ENCODE results near the gene GRIK3.
A peak's percentile ranks its signal among the peaks of the same experiment; 100 is the strongest.
"Not testable (repeated sequence)": the region's sequence is repeated elsewhere in the genome, so short reads cannot be mapped to it uniquely, and the experiment has no call there.

GRIK3 gene

DNA sequence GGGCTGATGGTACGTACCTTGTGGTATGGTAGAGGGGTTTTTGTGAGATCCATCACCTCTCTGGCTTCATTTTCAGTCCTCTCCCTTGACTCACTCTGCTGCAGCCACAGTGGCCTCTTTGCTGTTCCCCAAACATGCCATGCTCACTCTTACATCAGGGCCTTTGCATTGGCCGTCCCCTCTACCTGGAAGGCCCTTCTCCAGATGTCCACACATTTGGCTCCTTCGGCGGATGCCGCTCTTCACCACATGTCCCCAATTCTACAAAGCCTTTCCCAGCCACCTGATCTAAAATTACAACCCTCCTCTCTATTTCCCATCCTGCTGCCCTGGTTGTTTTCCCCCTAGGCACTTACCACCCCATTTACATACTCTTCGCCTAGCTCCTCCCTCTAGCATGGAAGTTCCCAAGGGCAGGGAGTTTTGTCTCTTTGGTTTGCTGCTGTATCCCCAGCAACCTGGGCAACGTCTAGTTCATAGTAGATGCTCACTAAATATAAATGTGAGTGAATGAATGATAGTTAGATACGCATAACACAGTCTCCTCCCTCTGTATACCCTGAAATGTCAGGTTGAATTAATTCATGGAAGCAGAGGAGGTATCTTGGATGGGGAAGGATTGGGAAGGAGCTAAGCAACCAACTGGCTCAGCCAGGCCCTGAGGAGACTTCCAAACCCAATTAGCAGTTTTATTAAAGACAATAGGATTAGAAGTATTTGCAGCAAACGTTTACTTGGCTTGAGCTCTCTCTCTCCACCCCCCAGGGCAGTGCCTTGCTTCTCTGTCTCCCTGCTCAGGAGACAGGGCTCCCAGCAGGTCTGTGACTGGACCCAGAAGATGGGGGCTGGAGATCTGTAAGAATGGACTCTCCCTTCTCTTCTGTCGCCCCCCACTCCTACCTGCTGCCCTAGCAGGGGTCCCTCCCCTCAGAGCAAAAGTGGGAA, 264.2 kb downstream of the GRIK3 start:
- TF ChIP-seq YY1 (IDR thresholded peaks at IDR 0.05; ENCODE audit: insufficient read depth, insufficient read length) = no peak
- TF ChIP-seq SUZ12 (IDR thresholded peaks at IDR 0.05; ENCODE audit: extremely low read depth, insufficient read depth, insufficient read length) = no peak
- no peak for TF ChIP-seq ZNF274 (IDR thresholded peaks at IDR 0.05; ENCODE audit: low read depth, low read length)
- Histone ChIP-seq H3K9ac (ENCODE audit: insufficient read length, low read depth) (peak overlapping the region; percentile 26), H3K4me3 (ENCODE audit: insufficient read length, low read depth) (no peak overlapping the region), H3K9me3 (ENCODE audit: insufficient read depth, low read length) (no peaks in the 10 kb centered on the region), H3K36me3 (ENCODE audit: insufficient read depth, insufficient read length, low read length) (no peaks in the 10 kb centered on the region), H3K27me3 (ENCODE audit: insufficient read depth, insufficient read length) (no peaks in the 10 kb centered on the region), H3K4me1 (ENCODE audit: insufficient read depth, insufficient read length) (peaks cover 45% of the 10 kb centered on the region)
- DNase-seq (ENCODE audit: low read depth, low spot score) = peak; percentile 62

DNA sequence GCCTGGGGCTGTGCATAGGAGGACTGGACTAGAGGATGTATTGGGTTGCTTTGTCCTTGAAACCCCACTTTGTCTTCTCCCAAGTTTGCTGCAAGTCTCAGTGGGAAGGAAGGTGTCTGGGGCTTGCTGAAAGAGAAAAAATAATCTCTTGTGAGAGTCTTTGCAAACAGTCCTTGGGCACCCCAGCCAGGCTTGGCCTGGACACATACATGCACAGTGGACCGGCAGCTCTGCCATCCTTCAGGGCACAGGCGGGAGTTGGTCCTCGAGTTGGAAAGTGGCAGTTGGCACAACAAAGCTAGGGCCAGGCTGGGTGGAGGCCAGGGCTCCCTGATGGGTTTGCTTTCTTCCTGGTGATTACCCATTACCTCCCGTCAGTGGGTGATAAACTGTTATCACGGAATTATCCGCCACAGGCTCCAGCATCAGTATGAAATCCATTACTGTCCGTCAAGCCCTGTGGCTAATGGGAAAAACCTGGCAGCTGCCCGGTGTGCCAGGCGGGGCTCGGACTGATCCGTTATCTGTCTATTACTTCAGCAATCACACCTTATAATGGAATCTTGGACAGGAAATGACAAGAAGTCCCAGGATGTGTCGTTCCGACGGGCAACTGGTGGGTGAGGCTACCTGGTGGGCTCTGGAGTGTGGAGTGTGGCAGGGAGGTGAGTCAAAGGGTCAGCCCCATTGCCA, 265.7 kb downstream of the GRIK3 start:
- no peaks in the 10 kb centered on the region for H3K27me3 ChIP-seq (ENCODE audit: insufficient read depth, insufficient read length)
- peaks cover 47% of the 10 kb centered on the region for H3K4me1 ChIP-seq (ENCODE audit: insufficient read depth, insufficient read length)
- TF ChIP-seq ZNF274 (IDR thresholded peaks at IDR 0.05; ENCODE audit: low read depth, low read length) (no peak), YY1 (IDR thresholded peaks at IDR 0.05; ENCODE audit: insufficient read depth, insufficient read length) (no peak), SUZ12 (IDR thresholded peaks at IDR 0.05; ENCODE audit: extremely low read depth, insufficient read depth, insufficient read length) (no peak)
- no peak overlapping the region for H3K9ac ChIP-seq (ENCODE audit: insufficient read length, low read depth)
- no peak overlapping the region for H3K4me3 ChIP-seq (ENCODE audit: insufficient read length, low read depth)
- no peaks in the 10 kb centered on the region for H3K9me3 ChIP-seq (ENCODE audit: insufficient read depth, low read length)
- H3K36me3 ChIP-seq (ENCODE audit: insufficient read depth, insufficient read length, low read length) = no peaks in the 10 kb centered on the region
- DNase-seq (ENCODE audit: low read depth, low spot score) = no peak

DNA sequence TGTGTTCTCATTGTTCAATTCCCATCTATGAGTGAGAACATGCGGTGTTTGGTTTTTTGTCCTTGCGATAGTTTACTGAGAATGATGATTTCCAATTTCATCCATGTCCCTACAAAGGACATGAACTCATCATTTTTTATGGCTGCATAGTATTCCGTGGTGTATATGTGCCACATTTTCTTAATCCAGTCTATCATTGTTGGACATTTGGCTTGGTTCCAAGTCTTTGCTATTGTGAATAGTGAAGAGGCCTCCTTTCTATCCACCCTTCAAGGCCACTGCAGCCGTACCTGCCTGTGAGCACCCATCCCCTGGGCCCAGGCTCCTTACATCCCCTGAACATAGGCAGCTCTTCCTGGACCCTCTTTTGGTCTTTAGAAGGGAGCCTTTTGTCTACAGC, 266.9 kb downstream of the GRIK3 start:
- not testable (repeated sequence) for H3K36me3 ChIP-seq (ENCODE audit: insufficient read depth, insufficient read length, low read length); H3K9ac ChIP-seq (ENCODE audit: insufficient read length, low read depth); H3K27me3 ChIP-seq (ENCODE audit: insufficient read depth, insufficient read length)

GRCh38 chr1:36766481-36766880, 267.8 kb downstream of the GRIK3 start:
- TF ChIP-seq SUZ12 (IDR thresholded peaks at IDR 0.05; ENCODE audit: extremely low read depth, insufficient read depth, insufficient read length) = no peak
- TF ChIP-seq ZNF274 (IDR thresholded peaks at IDR 0.05; ENCODE audit: low read depth, low read length) = no peak
- no peak for TF ChIP-seq YY1 (IDR thresholded peaks at IDR 0.05; ENCODE audit: insufficient read depth, insufficient read length)
- Histone ChIP-seq H3K4me3 (ENCODE audit: insufficient read length, low read depth) (no peak overlapping the region), H3K9me3 (ENCODE audit: insufficient read depth, low read length) (no peaks in the 10 kb centered on the region), H3K36me3 (ENCODE audit: insufficient read depth, insufficient read length, low read length) (no peaks in the 10 kb centered on the region), H3K9ac (ENCODE audit: insufficient read length, low read depth) (no peak overlapping the region), H3K27me3 (ENCODE audit: insufficient read depth, insufficient read length) (no peaks in the 10 kb centered on the region), H3K4me1 (ENCODE audit: insufficient read depth, insufficient read length) (peaks cover 37% of the 10 kb centered on the region)
- DNase-seq (ENCODE audit: low read depth, low spot score) = no peak

More for the DNA sequence above, 266.9 kb downstream of the GRIK3 start:
- H3K4me1 ChIP-seq (ENCODE audit: insufficient read depth, insufficient read length) = peaks cover 37% of the 10 kb centered on the region
- DNase-seq (ENCODE audit: low read depth, low spot score); H3K9me3 ChIP-seq (ENCODE audit: insufficient read depth, low read length); H3K4me3 ChIP-seq (ENCODE audit: insufficient read length, low read depth): not testable (repeated sequence)

- TF ChIP-seq SUZ12 (IDR thresholded peaks at IDR 0.05; ENCODE audit: extremely low read depth, insufficient read depth, insufficient read length) (no peak), ZNF274 (IDR thresholded peaks at IDR 0.05; ENCODE audit: low read depth, low read length) (no peak)
These were observed 268.5 kb downstream of the GRIK3 start for GRCh38 chr1:36765785-36766300.

DNA sequence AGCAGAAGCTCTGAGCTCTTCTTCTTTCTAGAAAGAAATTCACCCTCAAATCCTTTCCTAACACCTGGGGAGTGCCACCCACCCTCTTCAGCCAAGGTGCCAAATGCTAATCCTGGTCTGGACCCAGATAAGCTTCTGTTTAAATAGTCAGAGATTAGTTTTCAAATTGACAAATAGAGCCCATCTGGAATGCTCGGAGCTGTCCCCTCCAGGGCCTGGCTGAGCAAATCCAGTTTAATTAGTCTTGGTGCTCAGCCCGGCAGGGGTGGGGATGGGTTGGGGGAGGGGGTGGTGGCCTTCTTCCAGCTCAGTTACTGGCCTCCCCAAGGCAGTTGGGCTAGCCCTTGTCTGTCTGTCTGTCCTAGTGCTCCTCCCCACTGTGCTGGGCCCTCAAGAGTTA, 269.5 kb downstream of the GRIK3 start:
- no peak for TF ChIP-seq ZNF274 (IDR thresholded peaks at IDR 0.05; ENCODE audit: low read depth, low read length)
- TF ChIP-seq SUZ12 (IDR thresholded peaks at IDR 0.05; ENCODE audit: extremely low read depth, insufficient read depth, insufficient read length) = no peak
- no peak for TF ChIP-seq YY1 (IDR thresholded peaks at IDR 0.05; ENCODE audit: insufficient read depth, insufficient read length)
- Histone ChIP-seq H3K4me3 (ENCODE audit: insufficient read length, low read depth) (no peak overlapping the region), H3K4me1 (ENCODE audit: insufficient read depth, insufficient read length) (peaks cover 31% of the 10 kb centered on the region), H3K36me3 (ENCODE audit: insufficient read depth, insufficient read length, low read length) (no peaks in the 10 kb centered on the region), H3K27me3 (ENCODE audit: insufficient read depth, insufficient read length) (no peaks in the 10 kb centered on the region), H3K9ac (ENCODE audit: insufficient read length, low read depth) (peak overlapping the region; percentile 34), H3K9me3 (ENCODE audit: insufficient read depth, low read length) (peaks cover 5% of the 10 kb centered on the region; the same call in 1 of the 2 replicates)
- DNase-seq (ENCODE audit: low read depth, low spot score) = no peak

More at GRCh38 chr1:36765785-36766300, 268.5 kb downstream of the GRIK3 start:
- Histone ChIP-seq H3K36me3 (ENCODE audit: insufficient read depth, insufficient read length, low read length) (no peaks in the 10 kb centered on the region), H3K4me1 (ENCODE audit: insufficient read depth, insufficient read length) (peaks cover 37% of the 10 kb centered on the region), H3K4me3 (ENCODE audit: insufficient read length, low read depth) (no peak overlapping the region), H3K9ac (ENCODE audit: insufficient read length, low read depth) (no peak overlapping the region), H3K9me3 (ENCODE audit: insufficient read depth, low read length) (no peaks in the 10 kb centered on the region), H3K27me3 (ENCODE audit: insufficient read depth, insufficient read length) (no peaks in the 10 kb centered on the region)
- DNase-seq (ENCODE audit: low read depth, low spot score) = no peak

GRCh38 chr1:36763771-36764170, 270.5 kb downstream of the GRIK3 start:
- peaks cover 11% of the 10 kb centered on the region; the same call in 1 of the 2 replicates for H3K9me3 ChIP-seq (ENCODE audit: insufficient read depth, low read length)
- H3K4me1 ChIP-seq (ENCODE audit: insufficient read depth, insufficient read length) = peaks cover 21% of the 10 kb centered on the region
- H3K9ac ChIP-seq (ENCODE audit: insufficient read length, low read depth) = no peak overlapping the region
- H3K4me3 ChIP-seq (ENCODE audit: insufficient read length, low read depth) = no peak overlapping the region
- no peaks in the 10 kb centered on the region for H3K27me3 ChIP-seq (ENCODE audit: insufficient read depth, insufficient read length)
- no peaks in the 10 kb centered on the region for H3K36me3 ChIP-seq (ENCODE audit: insufficient read depth, insufficient read length, low read length)
- no peak for DNase-seq (ENCODE audit: low read depth, low spot score)
- no peak for TF ChIP-seq YY1 (IDR thresholded peaks at IDR 0.05; ENCODE audit: insufficient read depth, insufficient read length)
- no peak for TF ChIP-seq ZNF274 (IDR thresholded peaks at IDR 0.05; ENCODE audit: low read depth, low read length)

Measured in NT2/D1 (cell line).